GM18519 (cell line): ENCODE measurements around the gene GARNL3.

Experiments used
- ATAC-seq: cut with Tn5 transposase; IDR thresholded peaks from one replicate; pipeline ENCODE4 v1.9.1; 2021; ENCODE audit warnings: mild to moderate bottlenecking, moderate library complexity; ENCODE audit not compliant: unreplicated experiment, low FRiP score

GARNL3 gene

DNA sequence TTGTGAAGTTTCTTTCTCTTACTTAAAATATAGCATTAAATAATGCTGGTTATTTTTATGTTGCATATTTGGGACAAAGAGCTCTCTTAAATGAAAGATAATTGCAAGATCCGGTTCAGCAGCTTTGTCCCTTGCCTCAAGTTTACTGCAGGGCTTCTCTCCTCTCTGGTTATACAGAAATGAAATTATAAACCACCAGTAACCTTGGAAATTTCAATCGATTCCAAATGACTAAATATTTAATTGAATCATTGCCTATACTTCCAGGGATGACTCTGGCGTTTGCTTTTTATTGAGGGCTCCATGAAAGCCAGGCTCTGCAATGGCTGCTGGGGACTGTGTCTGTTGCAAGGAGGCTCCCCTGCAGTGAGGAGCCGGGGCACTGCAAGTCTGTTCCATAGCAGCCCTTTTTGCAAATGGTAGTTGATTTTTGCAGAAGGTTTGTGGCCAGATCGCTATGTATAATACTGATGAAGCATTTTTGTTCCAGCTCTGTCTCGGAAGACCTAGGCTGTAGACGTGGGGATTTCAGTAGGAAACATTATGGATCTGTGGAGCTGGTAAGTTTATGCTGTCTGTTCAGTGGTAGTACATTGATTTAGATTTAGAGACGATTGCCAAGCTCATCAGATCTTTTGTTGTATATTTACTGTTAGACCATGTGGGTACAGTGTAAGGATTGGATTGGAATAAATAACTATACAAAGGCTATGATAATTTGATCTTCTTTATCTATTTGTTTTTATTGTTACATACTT, at the start of gene GARNL3:
Gene GARNL3 (plus strand): TSS at position 313 of the 758 bp plus-strand sequence. CDS start 104 bp downstream, at position 417.
- no peak for ATAC-seq

DNA sequence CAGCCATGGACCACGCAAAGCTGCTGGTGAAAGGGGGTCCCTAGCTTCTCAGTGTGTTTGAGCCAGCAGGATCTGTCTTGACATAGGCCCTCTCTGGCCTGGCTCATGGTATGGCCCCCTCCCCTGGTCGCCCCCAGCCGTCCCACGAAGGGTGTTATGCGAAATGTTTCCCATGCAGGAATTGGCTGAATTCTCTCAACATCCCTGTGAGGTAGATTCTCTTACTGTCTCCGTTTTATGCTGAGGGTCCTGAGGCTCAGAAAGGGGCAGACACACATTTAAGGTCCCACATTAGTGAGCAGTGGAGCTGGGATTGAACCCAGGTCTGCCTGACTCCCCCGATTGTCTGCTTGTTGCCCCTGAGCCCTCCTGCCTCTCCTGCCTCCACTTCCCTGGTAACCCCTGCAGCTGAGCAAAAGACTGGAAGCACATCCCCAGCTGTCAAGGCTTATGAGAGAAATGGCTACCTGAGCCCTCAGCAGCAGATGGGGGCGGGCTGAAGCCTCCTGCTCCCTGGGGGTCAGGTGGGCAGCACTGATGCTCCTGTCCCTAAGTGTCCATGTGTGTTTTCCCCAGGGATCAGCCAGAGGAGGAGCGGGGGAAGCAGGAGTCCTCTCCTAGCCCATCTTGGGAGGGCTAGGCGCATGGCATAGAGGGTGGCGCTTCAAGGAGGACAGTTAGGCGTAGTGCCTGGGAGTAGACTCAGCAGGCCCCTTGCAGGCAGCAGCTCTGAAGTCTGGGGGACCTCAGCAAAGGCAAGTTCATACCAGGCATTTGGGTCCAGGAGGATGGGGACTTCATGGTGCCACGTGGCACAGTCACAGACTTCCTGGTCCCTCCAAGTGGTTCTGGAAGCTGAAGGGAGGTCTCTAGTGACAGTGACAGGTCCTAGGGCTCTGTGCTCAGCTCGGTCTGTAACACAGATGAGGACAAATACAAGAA, 49.0 kb upstream of the GARNL3 start:
- ATAC-seq, result no peak

DNA sequence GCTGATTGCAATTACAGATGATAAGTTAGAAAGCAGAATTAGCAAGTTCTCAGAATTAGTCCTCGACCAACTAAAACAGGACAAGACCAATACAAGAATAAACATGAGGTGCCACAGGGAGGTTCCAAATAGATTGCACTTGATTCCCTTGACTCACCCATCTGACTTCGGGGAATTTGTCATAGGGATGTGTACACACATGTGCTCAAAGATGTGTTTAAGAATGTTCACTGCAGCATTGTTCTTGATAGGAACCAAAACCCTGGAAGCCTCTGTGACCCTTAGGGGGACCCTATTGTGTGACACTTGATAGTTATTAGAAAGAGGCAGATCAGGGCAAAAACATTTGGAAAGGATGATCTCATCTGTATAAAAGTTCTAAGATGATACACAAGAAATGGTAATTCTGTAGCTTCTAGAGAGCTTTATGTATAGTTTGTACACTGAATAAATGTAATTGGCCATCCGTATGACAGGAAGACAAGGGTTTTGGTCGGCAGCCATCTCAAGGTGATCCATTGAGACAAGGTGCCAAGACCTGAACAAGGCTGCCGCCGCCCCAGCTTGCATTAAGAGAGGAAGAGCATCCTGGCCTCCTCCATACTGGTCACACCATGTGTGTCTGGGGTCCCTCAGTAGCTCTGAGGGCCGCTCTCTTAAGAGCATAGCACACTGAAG, 48.2 kb upstream of the GARNL3 start:
- ATAC-seq, result no peak

GRCh38 chr9:127216888-127217217, 47.7 kb upstream of the GARNL3 start:
- ATAC-seq, result no peak

GRCh38 chr9:127218818-127219217, 45.8 kb upstream of the GARNL3 start:
- ATAC-seq, result no peak

- no peak for ATAC-seq
Measured at GRCh38 chr9:127219520-127219919, 45.1 kb upstream of the GARNL3 start.

DNA sequence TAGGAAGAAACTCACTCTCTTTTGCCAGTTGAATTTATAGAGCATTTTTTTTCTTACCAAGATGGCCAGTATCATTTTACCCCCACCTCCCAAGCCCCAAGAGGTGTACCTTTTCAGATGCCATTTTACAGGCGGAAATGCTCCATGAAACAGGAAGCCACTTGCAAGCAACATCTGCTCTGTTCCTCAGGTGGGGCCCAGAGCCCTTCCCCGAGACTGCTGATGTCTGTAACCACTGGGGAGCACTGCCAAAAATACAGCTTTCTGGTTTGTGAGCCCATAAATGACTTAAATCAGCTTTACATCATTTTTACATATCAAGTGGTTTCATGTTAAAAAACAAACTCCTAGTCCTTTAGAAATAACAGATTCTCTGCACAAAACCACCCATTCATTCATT, 42.9 kb upstream of the GARNL3 start:
- no peak for ATAC-seq

GRCh38 chr9:127222388-127223095, 42.0 kb upstream of the GARNL3 start:
- no peak for ATAC-seq

DNA sequence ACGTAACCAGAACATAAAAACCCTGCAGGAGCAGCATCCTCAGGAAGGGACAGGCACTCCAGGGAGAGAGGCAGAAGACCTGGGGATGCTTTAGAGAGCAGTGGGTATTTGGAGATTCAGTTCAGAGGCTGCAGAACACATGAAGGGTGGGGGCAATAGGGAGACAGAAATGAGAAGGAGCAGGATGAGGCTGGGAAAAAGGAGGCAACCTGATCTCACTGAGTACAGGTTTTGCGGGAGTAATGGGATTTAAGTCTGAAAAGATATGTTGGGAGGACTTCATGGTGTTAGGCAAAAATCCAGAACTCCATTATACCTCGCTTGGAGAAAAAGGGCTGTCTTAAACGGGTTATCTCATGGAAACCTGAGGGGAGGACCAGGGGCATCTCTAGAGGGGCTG, 41.3 kb upstream of the GARNL3 start:
- ATAC-seq, result no peak

- no peak for ATAC-seq
Measured at GRCh38 chr9:127223810-127224177, 40.8 kb upstream of the GARNL3 start.

GRCh38 chr9:127224178-127224882, 40.2 kb upstream of the GARNL3 start:
- ATAC-seq, result peak; percentile 26

DNA sequence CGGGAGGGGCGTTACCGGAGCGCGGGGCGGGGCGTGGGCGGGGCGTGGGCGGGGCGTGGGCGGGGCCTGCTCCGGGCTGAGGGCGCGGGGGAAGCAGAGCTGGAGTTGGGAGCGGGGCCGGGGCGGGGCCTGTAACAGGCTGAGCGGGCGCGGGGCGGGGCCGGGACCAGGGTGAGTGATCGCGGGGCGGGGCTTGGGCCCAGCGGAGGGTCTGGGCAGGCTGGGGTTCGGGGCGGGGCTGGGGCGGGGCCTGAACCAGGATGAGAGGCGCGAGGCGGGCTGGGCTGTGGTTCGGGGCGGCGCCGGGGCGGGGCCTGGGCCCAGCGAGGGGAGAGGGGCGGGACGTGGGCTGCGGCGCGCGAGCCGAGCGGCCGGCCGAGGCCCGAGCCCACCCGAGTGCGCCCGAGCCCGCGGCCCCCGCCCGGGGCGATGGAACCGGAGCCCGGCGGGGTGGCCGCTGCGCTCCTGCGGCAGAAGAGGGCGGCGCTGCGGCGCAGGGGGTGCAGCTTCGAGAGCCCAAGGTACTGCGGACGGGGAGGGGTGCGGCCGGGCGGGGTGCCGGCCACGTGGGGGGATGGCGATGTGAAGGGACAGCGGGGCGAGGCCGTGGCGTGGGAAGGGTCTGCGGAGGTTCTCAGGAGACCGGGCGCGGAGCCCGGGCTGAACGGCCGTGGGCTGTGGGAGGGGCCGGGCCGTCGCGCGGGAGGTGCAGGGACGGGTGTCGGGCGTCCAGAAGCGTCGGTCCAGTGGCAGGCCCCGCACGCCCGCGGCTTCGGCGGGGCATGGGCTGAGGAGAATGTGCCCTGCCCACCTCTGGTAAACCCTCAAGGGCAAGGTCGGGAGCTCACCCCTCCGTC, 39.5 kb upstream of the GARNL3 start:
- ATAC-seq, result peak; percentile 31

DNA sequence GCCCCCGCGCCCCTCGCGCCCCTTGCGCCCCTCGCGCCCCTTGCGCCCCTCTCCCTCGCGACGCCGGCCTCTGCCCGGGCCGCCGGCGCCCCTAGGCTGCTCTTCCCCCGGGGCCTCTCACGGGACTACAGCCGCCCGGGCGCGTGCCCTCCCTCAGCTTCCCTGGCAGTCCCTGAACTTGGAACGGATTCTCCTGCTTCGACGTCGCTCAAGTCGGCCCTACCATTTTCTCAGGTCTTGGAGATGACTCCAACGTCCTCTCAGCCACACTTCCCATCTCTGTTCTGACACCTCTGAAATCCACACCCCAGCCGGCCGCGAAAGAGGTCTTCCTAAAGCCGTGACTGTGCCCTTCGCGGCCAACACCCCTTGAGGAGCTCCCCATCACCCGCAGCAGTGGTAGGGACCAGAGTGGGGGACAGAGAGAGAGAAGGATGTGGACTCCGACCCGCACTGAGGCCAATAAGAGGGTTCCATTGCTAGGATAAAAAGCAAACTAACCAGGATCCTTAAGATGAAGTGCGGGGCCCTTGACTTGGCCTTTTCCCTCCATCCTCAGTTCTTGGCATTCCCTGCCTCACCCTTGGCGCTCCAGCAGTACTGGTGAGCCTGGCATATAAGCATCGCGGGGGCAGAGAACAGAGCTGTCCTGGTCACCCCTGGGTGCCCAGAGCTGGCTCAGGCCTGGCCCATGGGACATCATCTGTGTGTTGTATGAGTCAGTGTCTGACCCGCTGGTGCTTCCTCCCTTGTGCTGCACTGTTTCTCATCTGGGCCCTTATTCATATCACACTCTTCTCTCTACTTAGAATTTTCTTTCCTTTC, 38.6 kb upstream of the GARNL3 start:
- ATAC-seq, result no peak

- no peak for ATAC-seq
Measured at GRCh38 chr9:127229691-127230417, 34.7 kb upstream of the GARNL3 start.

DNA sequence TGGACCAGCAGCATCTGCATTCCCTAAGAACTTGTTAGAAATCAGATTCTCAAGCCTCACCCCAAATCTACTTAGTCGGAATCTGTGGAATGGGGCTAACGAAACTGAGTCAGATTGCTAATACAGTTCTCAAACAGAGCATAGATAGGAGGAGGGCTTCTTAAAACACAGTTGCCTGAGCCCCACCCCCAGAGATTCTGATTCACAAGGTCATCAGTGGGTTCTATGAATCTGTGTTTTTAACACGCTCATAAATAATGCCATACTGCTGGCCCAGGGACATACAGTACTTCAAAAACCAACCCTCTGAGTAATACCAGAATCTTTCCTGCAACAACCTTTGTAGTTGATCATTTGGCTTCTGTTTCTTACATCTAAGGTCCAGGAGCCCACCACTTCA, 32.9 kb upstream of the GARNL3 start:
- no peak for ATAC-seq

DNA sequence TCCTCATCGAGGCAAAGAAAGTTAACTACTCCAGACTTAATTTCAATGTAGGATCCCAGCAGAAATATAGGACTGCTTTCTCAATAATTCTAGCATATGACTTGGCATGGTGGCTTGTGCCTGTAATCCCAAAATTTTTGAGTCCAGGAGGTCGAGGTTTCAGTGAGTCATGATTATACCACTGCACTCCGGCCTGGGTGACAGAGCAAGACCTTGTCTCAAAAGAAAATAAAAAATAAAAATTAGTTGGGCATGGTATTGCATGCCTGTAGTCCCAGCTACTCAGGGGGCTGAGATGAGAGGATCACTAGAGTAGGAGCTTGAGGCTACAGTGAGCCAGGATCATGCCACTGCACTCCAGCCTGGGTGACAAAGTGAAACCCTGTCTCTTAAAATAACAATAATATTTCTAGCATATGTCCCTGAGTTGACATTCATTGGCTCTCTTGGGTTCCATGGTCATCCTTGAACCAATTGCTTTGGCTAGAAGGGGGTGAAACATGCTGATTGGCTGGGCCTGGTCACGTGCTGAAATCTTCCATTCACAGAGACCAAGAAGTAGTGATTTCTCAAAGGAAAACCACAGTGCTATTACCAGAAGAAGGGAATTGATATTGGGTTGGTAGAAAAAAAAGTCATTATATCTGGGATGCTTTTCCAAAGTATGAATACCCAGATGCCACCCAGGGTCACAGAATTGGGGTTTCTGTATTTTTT, 31.6 kb upstream of the GARNL3 start:
- ATAC-seq, result no peak

DNA sequence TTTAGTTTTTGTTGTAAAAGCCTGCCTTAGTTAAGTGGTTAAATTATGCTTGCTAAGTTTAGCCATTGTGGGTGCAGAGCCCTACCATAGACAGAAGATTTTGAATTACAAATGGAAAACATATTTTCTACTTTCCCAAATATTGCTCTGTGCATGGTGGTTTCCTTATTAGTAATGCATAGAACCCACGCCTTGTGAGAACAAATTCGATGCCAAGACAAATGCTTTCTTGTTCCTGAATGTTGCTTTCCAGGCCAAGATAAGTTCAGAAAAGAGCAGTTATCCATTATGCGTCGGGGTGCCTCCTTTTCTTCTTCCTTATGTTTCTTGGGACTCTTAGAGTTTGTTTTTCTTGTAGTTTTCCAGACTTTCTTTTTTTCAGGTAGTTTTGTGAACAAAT, 31.0 kb upstream of the GARNL3 start:
- ATAC-seq, result no peak
